ENCODE results near the gene TOLLIP.

GRCh38 chr11:1317993-1318392 lies 8.6 kb upstream of the TOLLIP start:
- TF ChIP-seq POLR2A (IDR thresholded peaks at IDR 0.05): no peak
- no peak for TF ChIP-seq CTCF (IDR thresholded peaks at IDR 0.05)
- TF ChIP-seq EP300 (IDR thresholded peaks at IDR 0.05): no peak

Measured in tibial nerve (tissue), 4 donors.